ENCODE data around the gene KAT5. TPM values are rescaled to one million over a fixed set of nuclear protein-coding genes. Genes with fewer than 3 reads are reported as not detected.

Gene KAT5
- 21.0 and 41.7 TPM in 2 replicates for total RNA-seq (ENCODE audit: low replicate concordance)

- no peaks in the 10 kb centered on the region for H3K9me3 ChIP-seq (ENCODE audit: low read depth)
- H3K4me3 Mint-ChIP-seq, result peak within 1 kb of the TSS; percentile 96
These were observed at the start of gene KAT5 for GRCh38 chr11:65711785-65712632. Gene KAT5 (plus strand): TSS chr11:65712252. CDS start chr11:65712268, 16 bp downstream.

GRCh38 chr11:65662799-65663638, 49.0 kb upstream of the KAT5 start, which contains the start of gene RELA:
Gene RELA (minus strand): TSS chr11:65662916. CDS start chr11:65662832, 84 bp downstream.
- peaks cover 15% of the 10 kb centered on the region for H3K36me3 Mint-ChIP-seq
- Histone ChIP-seq H3K79me2 (ENCODE audit: low read depth) (peaks cover 17% of the 10 kb centered on the region), H3K4me3 (peak within 1 kb of the TSS; percentile 79), H3F3A (ENCODE audit: low read depth) (peaks cover 21% of the 10 kb centered on the region), H3K9me3 (ENCODE audit: low read depth) (no peaks in the 10 kb centered on the region), H3K27ac (peak within 1 kb of the TSS; percentile 81), H3K36me3 (no peaks in the 10 kb centered on the region), H3K9ac (peak within 1 kb of the TSS; percentile 64), H3K4me1 (peaks cover 11% of the 10 kb centered on the region), H2AFZ (replicated peaks) (peak within 1 kb of the TSS; percentile 71), H4K20me1 (ENCODE audit: low read depth) (peaks cover 6% of the 10 kb centered on the region), H3K4me2 (peak within 1 kb of the TSS; percentile 86), H3K27me3 (no peaks in the 10 kb centered on the region)
- TF ChIP-seq EZH2 (IDR thresholded peaks at IDR 0.05) (peak; percentile 39), CTCF (IDR thresholded peaks at IDR 0.05) (no peak)
- H3K4me3 Mint-ChIP-seq, result peak within 1 kb of the TSS; percentile 90
- DNase-seq (ENCODE audit: low spot score), result peak; percentile 97
- H3K27ac Mint-ChIP-seq, result peak within 1 kb of the TSS; percentile 60
- H3K27me3 Mint-ChIP-seq (ENCODE audit: insufficient read depth, low read depth), result peaks cover 5% of the 10 kb centered on the region
- H3K9me3 Mint-ChIP-seq, result no peaks in the 10 kb centered on the region
- H3K4me1 Mint-ChIP-seq, result peaks cover 9% of the 10 kb centered on the region

More at GRCh38 chr11:65711785-65712632, at the start of gene KAT5:
- peak; percentile 99 for DNase-seq (ENCODE audit: low spot score)
- Histone ChIP-seq H3F3A (ENCODE audit: low read depth) (peaks cover 14% of the 10 kb centered on the region), H3K79me2 (ENCODE audit: low read depth) (peaks cover 12% of the 10 kb centered on the region), H3K36me3 (peaks cover 2% of the 10 kb centered on the region), H3K4me1 (peaks cover 4% of the 10 kb centered on the region), H4K20me1 (ENCODE audit: low read depth) (peaks cover 4% of the 10 kb centered on the region), H2AFZ (replicated peaks) (peak within 1 kb of the TSS; percentile 90), H3K27me3 (peaks cover 8% of the 10 kb centered on the region), H3K9ac (peak within 1 kb of the TSS; percentile 78), H3K4me3 (peak within 1 kb of the TSS; percentile 63), H3K27ac (peak within 1 kb of the TSS; percentile 98), H3K4me2 (peak within 1 kb of the TSS; percentile 80)
- H3K9me3 Mint-ChIP-seq, result peaks cover 5% of the 10 kb centered on the region
- TF ChIP-seq CTCF (IDR thresholded peaks at IDR 0.05) (peak; percentile 88), EZH2 (IDR thresholded peaks at IDR 0.05) (no peak)
- H3K27me3 Mint-ChIP-seq (ENCODE audit: insufficient read depth, low read depth), result peaks cover 18% of the 10 kb centered on the region
- peaks cover 15% of the 10 kb centered on the region for H3K4me1 Mint-ChIP-seq
- peaks cover 23% of the 10 kb centered on the region for H3K36me3 Mint-ChIP-seq
- peak within 1 kb of the TSS; percentile 98 for H3K27ac Mint-ChIP-seq

GRCh38 chr11:65663639-65664200, 48.3 kb upstream of the KAT5 start:
- no peaks in the 10 kb centered on the region for H3K9me3 Mint-ChIP-seq
- peaks cover 2% of the 10 kb centered on the region for H3K27me3 Mint-ChIP-seq (ENCODE audit: insufficient read depth, low read depth)
- Histone ChIP-seq H3K27ac (peak overlapping the region; percentile 81), H3K27me3 (no peaks in the 10 kb centered on the region), H3K4me1 (peaks cover 11% of the 10 kb centered on the region), H3F3A (ENCODE audit: low read depth) (peaks cover 21% of the 10 kb centered on the region), H3K9ac (no peak overlapping the region), H2AFZ (replicated peaks) (peak overlapping the region; percentile 71), H3K4me3 (peak overlapping the region; percentile 79), H3K9me3 (ENCODE audit: low read depth) (no peaks in the 10 kb centered on the region), H3K4me2 (peak overlapping the region; percentile 82), H4K20me1 (ENCODE audit: low read depth) (peaks cover 6% of the 10 kb centered on the region), H3K79me2 (ENCODE audit: low read depth) (peaks cover 17% of the 10 kb centered on the region), H3K36me3 (no peaks in the 10 kb centered on the region)
- H3K4me3 Mint-ChIP-seq, result peak overlapping the region; percentile 89
- H3K36me3 Mint-ChIP-seq, result peaks cover 12% of the 10 kb centered on the region
- peak overlapping the region; percentile 60 for H3K27ac Mint-ChIP-seq
- peaks cover 9% of the 10 kb centered on the region for H3K4me1 Mint-ChIP-seq
- DNase-seq (ENCODE audit: low spot score), result peak; percentile 52
- TF ChIP-seq EZH2phosphoT487 (IDR thresholded peaks at IDR 0.05) (no peak), EZH2 (IDR thresholded peaks at IDR 0.05) (peak; percentile 1), CTCF (IDR thresholded peaks at IDR 0.05) (no peak)
